ENCODE results near the gene MVB12B. TPM values are rescaled to one million over a fixed set of nuclear protein-coding genes. Genes with fewer than 3 reads are reported as not detected.
"Not testable (repeated sequence)": the region's sequence is repeated elsewhere in the genome, so short reads cannot be mapped to it uniquely, and the experiment has no call there.

The MVB12B gene
- total RNA-seq, 1 donor from 2014 or later, result 47.5 TPM

DNA sequence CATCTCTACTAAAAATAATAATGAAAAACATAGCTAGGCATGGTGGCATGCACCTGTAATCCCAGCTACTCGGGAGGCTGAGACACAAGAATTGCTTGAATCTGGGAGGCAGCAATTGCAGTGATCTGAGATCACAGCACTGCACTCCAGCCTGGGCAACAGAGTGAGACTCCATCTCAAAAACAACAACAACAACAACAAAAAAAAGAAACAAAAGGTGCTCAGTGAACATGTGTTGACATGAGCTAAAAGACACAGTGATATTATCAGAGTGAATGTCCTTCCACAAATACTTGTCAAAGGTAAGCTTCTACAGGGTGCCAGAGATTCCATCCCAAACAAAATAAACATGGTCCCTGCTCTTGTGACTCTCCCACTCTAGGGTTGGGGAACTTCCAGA is 211.9 kb downstream of the MVB12B start:
- Histone ChIP-seq H3K4me1 (no peaks in the 10 kb centered on the region), H3K9me3 (no peaks in the 10 kb centered on the region), H3K36me3 (no peaks in the 10 kb centered on the region), H3K27ac (no peak overlapping the region), H3K27me3 (no peaks in the 10 kb centered on the region), H3K4me3 (no peak overlapping the region)
- ATAC-seq (no peak), DNase-seq (no peak)
- intact Hi-C loops (cut with DNase I), result no loop called here
- no peak for TF ChIP-seq CTCF (IDR thresholded peaks at IDR 0.05)

DNA sequence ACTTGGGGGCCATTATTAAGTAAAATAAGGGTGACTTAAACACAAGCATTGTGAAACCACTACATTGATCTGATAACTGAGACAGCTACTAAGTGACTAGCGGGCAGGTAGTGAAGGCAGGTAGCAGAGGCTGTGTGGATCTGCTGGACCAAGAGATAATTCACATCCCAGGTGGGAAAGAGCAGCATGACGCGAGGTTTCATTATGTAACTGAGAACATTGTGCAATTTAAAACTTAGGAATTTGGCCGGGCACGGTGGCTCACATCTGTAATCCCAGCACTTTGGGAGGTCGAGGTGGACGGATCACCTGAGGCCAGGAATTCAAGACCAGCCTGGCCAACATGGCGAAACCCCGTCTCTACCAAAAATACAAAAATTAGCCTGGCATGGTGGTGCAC is 213.8 kb downstream of the MVB12B start:
- intact Hi-C loops (cut with DNase I); H3K27me3 ChIP-seq; H3K4me1 ChIP-seq; H3K27ac ChIP-seq; ATAC-seq; H3K9me3 ChIP-seq; H3K4me3 ChIP-seq; H3K36me3 ChIP-seq: not testable (repeated sequence)
- DNase-seq, result peak; percentile 23

DNA sequence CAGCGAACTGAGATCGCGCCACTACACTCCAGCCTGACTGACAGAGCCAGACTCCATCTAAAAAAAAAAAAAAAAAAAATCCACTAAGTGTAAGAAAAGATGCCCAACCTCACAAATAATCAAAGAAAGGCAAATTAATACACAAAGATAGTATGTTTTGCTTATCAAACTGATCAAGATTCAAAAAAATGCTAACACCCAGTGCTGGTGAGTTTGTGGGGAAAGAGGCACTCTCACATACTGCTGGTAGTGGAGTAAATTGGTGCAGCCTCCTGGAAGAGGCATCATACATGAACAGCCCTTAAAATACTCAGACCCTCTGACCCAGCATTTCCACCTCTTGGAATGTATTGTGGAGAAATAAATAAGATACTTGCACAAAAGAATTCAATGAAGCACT is 216.9 kb downstream of the MVB12B start:
- Histone ChIP-seq H3K9me3 (no peaks in the 10 kb centered on the region), H3K27ac (no peak overlapping the region), H3K36me3 (no peaks in the 10 kb centered on the region), H3K4me1 (no peaks in the 10 kb centered on the region), H3K4me3 (no peak overlapping the region), H3K27me3 (no peaks in the 10 kb centered on the region)
- no peak for TF ChIP-seq CTCF (IDR thresholded peaks at IDR 0.05)
- no peak for DNase-seq
- no peak for ATAC-seq
- intact Hi-C loops (cut with DNase I), result no loop called here

- peak; percentile 32 for DNase-seq
These were observed 218.5 kb downstream of the MVB12B start for GRCh38 chr9:126545106-126545505.

DNA sequence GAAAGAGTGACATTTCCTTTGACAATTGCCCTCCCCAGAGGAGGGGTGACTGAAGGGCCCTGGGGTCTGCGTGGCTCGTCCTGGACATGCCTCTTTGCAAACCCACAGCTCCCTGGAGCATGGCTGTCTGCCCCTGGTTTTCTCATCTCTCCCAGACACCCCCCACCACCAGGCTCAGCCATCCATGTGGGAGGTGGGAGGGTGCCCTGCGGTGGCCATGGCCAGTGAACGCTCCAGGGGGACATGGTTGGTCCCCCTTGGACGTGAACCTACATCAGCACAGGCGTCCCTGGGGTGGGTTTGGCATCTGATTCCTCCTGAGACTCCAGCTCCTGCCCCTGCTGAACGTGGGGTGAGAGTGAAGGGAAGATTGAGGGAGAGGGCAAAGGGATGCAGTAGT is 219.4 kb downstream of the MVB12B start:
- DNase-seq (peak; percentile 29), ATAC-seq (peak; percentile 13)
- no peaks in the 10 kb centered on the region for H3K9me3 ChIP-seq
- intact Hi-C loops (cut with DNase I), result no loop called here
- H3K4me1 ChIP-seq, result no peaks in the 10 kb centered on the region
- H3K4me3 ChIP-seq, result no peak overlapping the region
- no peak overlapping the region for H3K27ac ChIP-seq
- H3K36me3 ChIP-seq, result no peaks in the 10 kb centered on the region
- no peaks in the 10 kb centered on the region for H3K27me3 ChIP-seq
- TF ChIP-seq CTCF (IDR thresholded peaks at IDR 0.05), result no peak

More at GRCh38 chr9:126545106-126545505, 218.5 kb downstream of the MVB12B start:
- no peak for TF ChIP-seq CTCF (IDR thresholded peaks at IDR 0.05)
- Histone ChIP-seq H3K4me1 (no peaks in the 10 kb centered on the region), H3K4me3 (no peak overlapping the region), H3K36me3 (no peaks in the 10 kb centered on the region), H3K9me3 (no peaks in the 10 kb centered on the region), H3K27me3 (no peaks in the 10 kb centered on the region), H3K27ac (no peak overlapping the region)
- ATAC-seq, result no peak
- intact Hi-C loops (cut with DNase I), result no loop called here

- Histone ChIP-seq H3K36me3 (no peaks in the 10 kb centered on the region), H3K4me1 (no peaks in the 10 kb centered on the region), H3K4me3 (no peak overlapping the region), H3K9me3 (no peaks in the 10 kb centered on the region), H3K27me3 (no peaks in the 10 kb centered on the region), H3K27ac (no peak overlapping the region)
- no peak for TF ChIP-seq CTCF (IDR thresholded peaks at IDR 0.05)
- intact Hi-C loops (cut with DNase I), result no loop called here
- DNase-seq (peak; percentile 46), ATAC-seq (no peak)
These were observed 221.7 kb downstream of the MVB12B start for GRCh38 chr9:126548312-126548711.
